ENCODE data around the gene THRB. TPM values are rescaled to one million over a fixed set of nuclear protein-coding genes. Genes with fewer than 3 reads are reported as not detected.

THRB gene
- total RNA-seq, 1 experiment from 2014 or later, result 5.8 TPM

DNA sequence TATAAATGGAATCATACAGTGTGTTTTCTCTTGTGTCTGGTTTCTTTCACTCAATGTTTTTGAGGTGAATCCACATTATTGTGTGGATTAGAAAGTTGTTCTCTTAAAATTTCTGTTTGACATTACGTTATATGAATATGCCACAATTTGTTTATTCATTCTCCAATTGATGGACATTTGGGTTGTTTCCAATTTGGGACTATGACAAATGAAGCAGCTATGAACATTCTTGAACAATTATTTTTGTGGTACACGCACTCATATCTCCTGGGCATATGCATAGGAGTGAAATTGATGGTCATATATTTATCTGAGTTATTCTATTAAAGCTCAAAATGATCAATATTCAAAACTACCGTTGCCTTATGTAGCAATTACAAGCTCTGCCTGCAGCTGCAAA lies 5.3 kb upstream of the THRB start:
- no peaks in the 10 kb centered on the region for H3K36me3 Mint-ChIP-seq
- no peaks in the 10 kb centered on the region; the same call in 1 of the 2 replicates for H3K9me3 Mint-ChIP-seq
- H3K4me1 Mint-ChIP-seq, result peaks cover 37% of the 10 kb centered on the region
- no peak overlapping the region for H3K27ac Mint-ChIP-seq
- DNase-seq (ENCODE audit: low spot score) (no peak), ATAC-seq (no peak)
- no peak overlapping the region for H3K4me3 Mint-ChIP-seq
- ChIA-PET CTCF (no interaction called here), POLR2A (no interaction called here)
- TF ChIP-seq NR1H2 (CRISPR knock-in tag; IDR thresholded peaks at IDR 0.05) (no peak), MXD4 (CRISPR knock-in tag; IDR thresholded peaks at IDR 0.05; ENCODE audit: borderline replicate concordance) (no peak), ZNF232 (CRISPR knock-in tag; IDR thresholded peaks at IDR 0.05) (no peak), TCF7 (CRISPR knock-in tag; IDR thresholded peaks at IDR 0.05; ENCODE audit: low read depth) (no peak), IRF2 (CRISPR knock-in tag; IDR thresholded peaks at IDR 0.05; ENCODE audit: borderline replicate concordance, low read depth) (no peak), EMX1 (CRISPR knock-in tag; IDR thresholded peaks at IDR 0.05) (no peak), ZNF671 (CRISPR knock-in tag; IDR thresholded peaks at IDR 0.05) (no peak), FOXP1 (CRISPR knock-in tag; IDR thresholded peaks at IDR 0.05; ENCODE audit: borderline replicate concordance) (no peak), SMAD3 (CRISPR knock-in tag; IDR thresholded peaks at IDR 0.05; ENCODE audit: borderline replicate concordance) (no peak), ATF1 (CRISPR knock-in tag; IDR thresholded peaks at IDR 0.05) (no peak), NFE2L1 (CRISPR knock-in tag; IDR thresholded peaks at IDR 0.05) (no peak), FOXJ3 (CRISPR knock-in tag; IDR thresholded peaks at IDR 0.05; ENCODE audit: borderline replicate concordance) (no peak), HMGA2 (CRISPR knock-in tag; IDR thresholded peaks at IDR 0.05) (no peak)
- TF ChIP-seq, protein P1, sequence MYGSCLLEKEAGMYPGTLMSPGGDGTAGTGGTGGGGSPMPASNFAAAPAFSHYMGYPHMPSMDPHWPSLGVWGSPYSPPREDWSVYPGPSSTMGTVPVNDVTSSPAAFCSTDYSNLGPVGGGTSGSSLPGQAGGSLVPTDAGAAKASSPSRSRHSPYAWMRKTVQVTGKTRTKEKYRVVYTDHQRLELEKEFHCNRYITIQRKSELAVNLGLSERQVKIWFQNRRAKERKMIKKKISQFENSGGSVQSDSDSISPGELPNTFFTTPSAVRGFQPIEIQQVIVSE (CRISPR knock-in tag; IDR thresholded peaks at IDR 0.05; ENCODE audit: borderline replicate concordance), result no peak
- TF ChIP-seq, protein P2, sequence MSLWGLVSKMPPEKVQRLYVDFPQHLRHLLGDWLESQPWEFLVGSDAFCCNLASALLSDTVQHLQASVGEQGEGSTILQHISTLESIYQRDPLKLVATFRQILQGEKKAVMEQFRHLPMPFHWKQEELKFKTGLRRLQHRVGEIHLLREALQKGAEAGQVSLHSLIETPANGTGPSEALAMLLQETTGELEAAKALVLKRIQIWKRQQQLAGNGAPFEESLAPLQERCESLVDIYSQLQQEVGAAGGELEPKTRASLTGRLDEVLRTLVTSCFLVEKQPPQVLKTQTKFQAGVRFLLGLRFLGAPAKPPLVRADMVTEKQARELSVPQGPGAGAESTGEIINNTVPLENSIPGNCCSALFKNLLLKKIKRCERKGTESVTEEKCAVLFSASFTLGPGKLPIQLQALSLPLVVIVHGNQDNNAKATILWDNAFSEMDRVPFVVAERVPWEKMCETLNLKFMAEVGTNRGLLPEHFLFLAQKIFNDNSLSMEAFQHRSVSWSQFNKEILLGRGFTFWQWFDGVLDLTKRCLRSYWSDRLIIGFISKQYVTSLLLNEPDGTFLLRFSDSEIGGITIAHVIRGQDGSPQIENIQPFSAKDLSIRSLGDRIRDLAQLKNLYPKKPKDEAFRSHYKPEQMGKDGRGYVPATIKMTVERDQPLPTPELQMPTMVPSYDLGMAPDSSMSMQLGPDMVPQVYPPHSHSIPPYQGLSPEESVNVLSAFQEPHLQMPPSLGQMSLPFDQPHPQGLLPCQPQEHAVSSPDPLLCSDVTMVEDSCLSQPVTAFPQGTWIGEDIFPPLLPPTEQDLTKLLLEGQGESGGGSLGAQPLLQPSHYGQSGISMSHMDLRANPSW (CRISPR knock-in tag; conservative IDR thresholded peaks at IDR 0.05; ENCODE audit: low read depth), result no peak
- TF ChIP-seq, protein P3, sequence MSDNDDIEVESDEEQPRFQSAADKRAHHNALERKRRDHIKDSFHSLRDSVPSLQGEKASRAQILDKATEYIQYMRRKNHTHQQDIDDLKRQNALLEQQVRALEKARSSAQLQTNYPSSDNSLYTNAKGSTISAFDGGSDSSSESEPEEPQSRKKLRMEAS (CRISPR knock-in tag; IDR thresholded peaks at IDR 0.05), result no peak
- TF ChIP-seq, protein P4, sequence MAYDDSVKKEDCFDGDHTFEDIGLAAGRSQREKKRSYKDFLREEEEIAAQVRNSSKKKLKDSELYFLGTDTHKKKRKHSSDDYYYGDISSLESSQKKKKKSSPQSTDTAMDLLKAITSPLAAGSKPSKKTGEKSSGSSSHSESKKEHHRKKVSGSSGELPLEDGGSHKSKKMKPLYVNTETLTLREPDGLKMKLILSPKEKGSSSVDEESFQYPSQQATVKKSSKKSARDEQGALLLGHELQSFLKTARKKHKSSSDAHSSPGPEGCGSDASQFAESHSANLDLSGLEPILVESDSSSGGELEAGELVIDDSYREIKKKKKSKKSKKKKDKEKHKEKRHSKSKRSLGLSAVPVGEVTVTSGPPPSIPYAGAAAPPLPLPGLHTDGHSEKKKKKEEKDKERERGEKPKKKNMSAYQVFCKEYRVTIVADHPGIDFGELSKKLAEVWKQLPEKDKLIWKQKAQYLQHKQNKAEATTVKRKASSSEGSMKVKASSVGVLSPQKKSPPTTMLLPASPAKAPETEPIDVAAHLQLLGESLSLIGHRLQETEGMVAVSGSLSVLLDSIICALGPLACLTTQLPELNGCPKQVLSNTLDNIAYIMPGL (CRISPR knock-in tag; IDR thresholded peaks at IDR 0.05), result no peak
- TF ChIP-seq, protein P5, sequence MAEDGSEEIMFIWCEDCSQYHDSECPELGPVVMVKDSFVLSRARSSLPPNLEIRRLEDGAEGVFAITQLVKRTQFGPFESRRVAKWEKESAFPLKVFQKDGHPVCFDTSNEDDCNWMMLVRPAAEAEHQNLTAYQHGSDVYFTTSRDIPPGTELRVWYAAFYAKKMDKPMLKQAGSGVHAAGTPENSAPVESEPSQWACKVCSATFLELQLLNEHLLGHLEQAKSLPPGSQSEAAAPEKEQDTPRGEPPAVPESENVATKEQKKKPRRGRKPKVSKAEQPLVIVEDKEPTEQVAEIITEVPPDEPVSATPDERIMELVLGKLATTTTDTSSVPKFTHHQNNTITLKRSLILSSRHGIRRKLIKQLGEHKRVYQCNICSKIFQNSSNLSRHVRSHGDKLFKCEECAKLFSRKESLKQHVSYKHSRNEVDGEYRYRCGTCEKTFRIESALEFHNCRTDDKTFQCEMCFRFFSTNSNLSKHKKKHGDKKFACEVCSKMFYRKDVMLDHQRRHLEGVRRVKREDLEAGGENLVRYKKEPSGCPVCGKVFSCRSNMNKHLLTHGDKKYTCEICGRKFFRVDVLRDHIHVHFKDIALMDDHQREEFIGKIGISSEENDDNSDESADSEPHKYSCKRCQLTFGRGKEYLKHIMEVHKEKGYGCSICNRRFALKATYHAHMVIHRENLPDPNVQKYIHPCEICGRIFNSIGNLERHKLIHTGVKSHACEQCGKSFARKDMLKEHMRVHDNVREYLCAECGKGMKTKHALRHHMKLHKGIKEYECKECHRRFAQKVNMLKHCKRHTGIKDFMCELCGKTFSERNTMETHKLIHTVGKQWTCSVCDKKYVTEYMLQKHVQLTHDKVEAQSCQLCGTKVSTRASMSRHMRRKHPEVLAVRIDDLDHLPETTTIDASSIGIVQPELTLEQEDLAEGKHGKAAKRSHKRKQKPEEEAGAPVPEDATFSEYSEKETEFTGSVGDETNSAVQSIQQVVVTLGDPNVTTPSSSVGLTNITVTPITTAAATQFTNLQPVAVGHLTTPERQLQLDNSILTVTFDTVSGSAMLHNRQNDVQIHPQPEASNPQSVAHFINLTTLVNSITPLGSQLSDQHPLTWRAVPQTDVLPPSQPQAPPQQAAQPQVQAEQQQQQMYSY (CRISPR knock-in tag; IDR thresholded peaks at IDR 0.05), result no peak
- TF ChIP-seq, protein P6, sequence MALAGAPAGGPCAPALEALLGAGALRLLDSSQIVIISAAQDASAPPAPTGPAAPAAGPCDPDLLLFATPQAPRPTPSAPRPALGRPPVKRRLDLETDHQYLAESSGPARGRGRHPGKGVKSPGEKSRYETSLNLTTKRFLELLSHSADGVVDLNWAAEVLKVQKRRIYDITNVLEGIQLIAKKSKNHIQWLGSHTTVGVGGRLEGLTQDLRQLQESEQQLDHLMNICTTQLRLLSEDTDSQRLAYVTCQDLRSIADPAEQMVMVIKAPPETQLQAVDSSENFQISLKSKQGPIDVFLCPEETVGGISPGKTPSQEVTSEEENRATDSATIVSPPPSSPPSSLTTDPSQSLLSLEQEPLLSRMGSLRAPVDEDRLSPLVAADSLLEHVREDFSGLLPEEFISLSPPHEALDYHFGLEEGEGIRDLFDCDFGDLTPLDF (CRISPR knock-in tag; IDR thresholded peaks at IDR 0.05), result no peak
- TF ChIP-seq, protein P7, sequence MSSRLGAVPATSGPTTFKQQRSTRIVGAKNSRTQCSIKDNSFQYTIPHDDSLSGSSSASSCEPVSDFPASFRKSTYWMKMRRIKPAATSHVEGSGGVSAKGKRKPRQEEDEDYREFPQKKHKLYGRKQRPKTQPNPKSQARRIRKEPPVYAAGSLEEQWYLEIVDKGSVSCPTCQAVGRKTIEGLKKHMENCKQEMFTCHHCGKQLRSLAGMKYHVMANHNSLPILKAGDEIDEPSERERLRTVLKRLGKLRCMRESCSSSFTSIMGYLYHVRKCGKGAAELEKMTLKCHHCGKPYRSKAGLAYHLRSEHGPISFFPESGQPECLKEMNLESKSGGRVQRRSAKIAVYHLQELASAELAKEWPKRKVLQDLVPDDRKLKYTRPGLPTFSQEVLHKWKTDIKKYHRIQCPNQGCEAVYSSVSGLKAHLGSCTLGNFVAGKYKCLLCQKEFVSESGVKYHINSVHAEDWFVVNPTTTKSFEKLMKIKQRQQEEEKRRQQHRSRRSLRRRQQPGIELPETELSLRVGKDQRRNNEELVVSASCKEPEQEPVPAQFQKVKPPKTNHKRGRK (CRISPR knock-in tag; IDR thresholded peaks at IDR 0.05; ENCODE audit: borderline replicate concordance), result no peak
- H3K27me3 Mint-ChIP-seq (ENCODE audit: low read depth), result peaks cover 19% of the 10 kb centered on the region
